WTC11 (cell line): Measurements from ENCODE around the gene ARHGAP26. TPM values are rescaled to one million over a fixed set of nuclear protein-coding genes. Genes with fewer than 3 reads are reported as not detected.

Experiments
- ATAC-seq: fragments of 200-7000 bp; cut with Tn5 transposase; 2 replicates; pipeline ENCODE4 v1.10.0; 2021; ENCODE audit warnings: mild to moderate bottlenecking, moderate library complexity
- CTCF ChIA-PET: fragments of 300-600 bp; sonication (Branson Sonifier 250); formaldehyde crosslinking; loops from one replicate; lab custom pipeline; 2021; ENCODE audit warnings: antibody characterized with exemption; lab: Charles Lee
- POLR2A ChIA-PET: fragments of 350-600 bp; sonication (Branson Sonifier 250); formaldehyde crosslinking; loops from one replicate; lab custom pipeline; 2021; ENCODE audit warnings: antibody characterized with exemption; lab: Charles Lee
- DNase-seq: peaks from one replicate; pipeline ENCODE4 v3.0.0; 2021; ENCODE audit warnings: low spot score
- H3K27ac Mint-ChIP-seq: 2 replicates; pipeline ENCODE4 v1.8.0; 2021; ENCODE audit warnings: mixed read lengths
- H3K27me3 Mint-ChIP-seq: 2 replicates; pipeline ENCODE4 v1.8.0; 2021; ENCODE audit warnings: low read depth, mild to moderate bottlenecking, moderate library complexity, mixed read lengths
- H3K36me3 Mint-ChIP-seq: 2 replicates; pipeline ENCODE4 v1.8.0; 2021; ENCODE audit warnings: mixed read lengths
- H3K4me1 Mint-ChIP-seq: 2 replicates; pipeline ENCODE4 v1.8.0; 2022; ENCODE audit warnings: mixed read lengths
- H3K4me3 Mint-ChIP-seq: 2 replicates; pipeline ENCODE4 v1.8.0; 2021; ENCODE audit warnings: mild to moderate bottlenecking, moderate library complexity, mixed read lengths
- H3K9me3 Mint-ChIP-seq: 2 replicates; pipeline ENCODE4 v1.8.0; 2021; ENCODE audit warnings: mixed read lengths
- AR ChIP-seq: fragments of 250-450 bp; sonication (Bioruptor Pico); IDR thresholded peaks from 2 replicates; pipeline ENCODE4 v1.9.0; 2021; ENCODE audit warnings: mild to moderate bottlenecking
- ATF1 ChIP-seq: sonication (generic); formaldehyde crosslinking; IDR thresholded peaks from 2 replicates; pipeline ENCODE4 v1.8.1; 2023; ENCODE audit warnings: mild to moderate bottlenecking, moderate library complexity, missing genetic modification reagents
- CDX4 ChIP-seq: fragments of 250-450 bp; sonication (Bioruptor Pico); IDR thresholded peaks from 2 replicates; pipeline ENCODE4 v1.9.0; 2021; ENCODE audit warnings: moderate library complexity, mild to moderate bottlenecking, inconsistent platforms, borderline replicate concordance
- CREB1 ChIP-seq: sonication (generic); formaldehyde crosslinking; IDR thresholded peaks from 2 replicates; pipeline ENCODE4 v1.8.0; 2023; ENCODE audit warnings: mild to moderate bottlenecking, missing genetic modification reagents
- FOXK1 ChIP-seq: sonication (generic); formaldehyde crosslinking; IDR thresholded peaks from 2 replicates; pipeline ENCODE4 v1.8.0; 2022; ENCODE audit warnings: mild to moderate bottlenecking, moderate library complexity, missing genetic modification reagents
- FOXP1 ChIP-seq: sonication (generic); formaldehyde crosslinking; IDR thresholded peaks from 2 replicates; pipeline ENCODE4 v1.8.0; 2022; ENCODE audit warnings: missing genetic modification reagents, mild to moderate bottlenecking, moderate library complexity, borderline replicate concordance
- KAT7 ChIP-seq: sonication (generic); formaldehyde crosslinking; IDR thresholded peaks from 2 replicates; pipeline ENCODE4 v1.8.1; 2023; ENCODE audit warnings: missing genetic modification reagents, mild to moderate bottlenecking, borderline replicate concordance
- MLX ChIP-seq: sonication (generic); formaldehyde crosslinking; IDR thresholded peaks from 2 replicates; pipeline ENCODE4 v1.8.1; 2023; ENCODE audit warnings: mild to moderate bottlenecking, missing genetic modification reagents, moderate library complexity
- NFATC4 ChIP-seq: fragments of 250-450 bp; sonication (Bioruptor Pico); IDR thresholded peaks from 2 replicates; pipeline ENCODE4 v1.9.0; 2021; ENCODE audit warnings: mild to moderate bottlenecking
- PRRX2 ChIP-seq: fragments of 250-450 bp; sonication (Bioruptor Pico); IDR thresholded peaks from 2 replicates; pipeline ENCODE4 v1.8.0; 2021; ENCODE audit warnings: mild to moderate bottlenecking
- SMAD3 ChIP-seq: sonication (generic); formaldehyde crosslinking; IDR thresholded peaks from 2 replicates; pipeline ENCODE4 v1.8.0; 2022; ENCODE audit warnings: missing genetic modification reagents, mild to moderate bottlenecking, borderline replicate concordance
- SOX15 ChIP-seq: fragments of 250-450 bp; sonication (Bioruptor Pico); IDR thresholded peaks from 2 replicates; pipeline ENCODE4 v1.9.0; 2021; ENCODE audit warnings: mild to moderate bottlenecking
- STAT6 ChIP-seq: sonication (generic); formaldehyde crosslinking; conservative IDR thresholded peaks from 2 replicates; pipeline ENCODE4 v1.8.1; 2023; ENCODE audit warnings: mild to moderate bottlenecking, low read depth, missing genetic modification reagents, moderate library complexity
- ZBTB21 ChIP-seq: sonication (generic); formaldehyde crosslinking; IDR thresholded peaks from 2 replicates; pipeline ENCODE4 v1.8.1; 2023; ENCODE audit warnings: mild to moderate bottlenecking, missing genetic modification reagents, borderline replicate concordance
- ZNF138 ChIP-seq: sonication (generic); formaldehyde crosslinking; conservative IDR thresholded peaks from 2 replicates; pipeline ENCODE4 v1.8.1; 2022; ENCODE audit warnings: mild to moderate bottlenecking, moderate library complexity, missing genetic modification reagents
- ZNF219 ChIP-seq: sonication (generic); formaldehyde crosslinking; IDR thresholded peaks from 2 replicates; pipeline ENCODE4 v1.8.0; 2023; ENCODE audit warnings: missing genetic modification reagents, mild to moderate bottlenecking, borderline replicate concordance
- ZNF532 ChIP-seq: fragments of 250-450 bp; sonication (Bioruptor Pico); IDR thresholded peaks from 2 replicates; pipeline ENCODE4 v1.9.0; 2021; ENCODE audit warnings: mild to moderate bottlenecking, borderline replicate concordance
- ZNF671 ChIP-seq: fragments of 250-450 bp; sonication (Bioruptor Pico); IDR thresholded peaks from 2 replicates; pipeline ENCODE4 v1.8.0; 2021; ENCODE audit warnings: mild to moderate bottlenecking
- ZSCAN18 ChIP-seq: fragments of 250-450 bp; sonication (Bioruptor Pico); IDR thresholded peaks from 2 replicates; pipeline ENCODE4 v2.1.2; 2022; ENCODE audit warnings: mild to moderate bottlenecking, moderate library complexity
- total RNA-seq: library from RNA; stranded (reverse); gene quantifications from 3 replicates; pipeline ENCODE4 v1.2.3, GENCODE V29; 2021

The ARHGAP26 gene
- total RNA-seq, 1 experiment from 2014 or later: 22.3 TPM

GRCh38 chr5:143251190-143251589, 481.0 kb downstream of the ARHGAP26 start:
- DNase-seq (no peak), ATAC-seq (no peak)
- TF ChIP-seq NFATC4: no peak
- no peak for TF ChIP-seq ZNF138 (CRISPR knock-in tag)
- TF ChIP-seq ATF1: no peak
- no peak for TF ChIP-seq ZBTB21
- TF ChIP-seq SOX15 (CRISPR knock-in tag): no peak
- TF ChIP-seq PRRX2 (CRISPR knock-in tag): no peak
- no peak for TF ChIP-seq ZSCAN18 (CRISPR knock-in tag)
- no peak for TF ChIP-seq FOXP1 (CRISPR knock-in tag)
- TF ChIP-seq FOXK1 (CRISPR knock-in tag): no peak
- TF ChIP-seq CREB1 (CRISPR knock-in tag): no peak
- TF ChIP-seq AR (CRISPR knock-in tag): no peak
- TF ChIP-seq ZNF671 (CRISPR knock-in tag): no peak
- no peak for TF ChIP-seq KAT7 (CRISPR knock-in tag)
- no peak for TF ChIP-seq MLX (CRISPR knock-in tag)
- no peak for TF ChIP-seq STAT6 (CRISPR knock-in tag)
- TF ChIP-seq CDX4 (CRISPR knock-in tag): no peak
- TF ChIP-seq ZNF219: no peak
- TF ChIP-seq SMAD3 (CRISPR knock-in tag): no peak
- TF ChIP-seq ZNF532 (CRISPR knock-in tag): no peak
- H3K36me3 Mint-ChIP-seq: no peaks in the 10 kb centered on the region
- H3K9me3 Mint-ChIP-seq: peaks cover 12% of the 10 kb centered on the region
- no peak overlapping the region for H3K27ac Mint-ChIP-seq
- ChIA-PET CTCF (no interaction called here), POLR2A (no interaction called here)
- H3K27me3 Mint-ChIP-seq: no peaks in the 10 kb centered on the region; the same call in 1 of the 2 replicates
- H3K4me3 Mint-ChIP-seq: no peak overlapping the region
- H3K4me1 Mint-ChIP-seq: 0 out of 2 replicates have a peak, but pooled peaks cover 3% of the 10 kb centered on the region
